ENCODE measurements around the gene AGAP3. TPM values are rescaled to one million over a fixed set of nuclear protein-coding genes. Genes with fewer than 3 reads are reported as not detected.

The AGAP3 gene
- 64.4 TPM for total RNA-seq
- 35.8 TPM for polyA plus RNA-seq (ENCODE audit: insufficient read depth, low read depth, low replicate concordance)
- long read RNA-seq, donor 1, partial matches to known transcripts: 20 of 21 reads
- long read RNA-seq, donor 1, other reads (novel, unspliced or antisense): 0 of 21 reads
- long read RNA-seq, donor 2, partial matches to known transcripts: 0 of 1 reads
- long read RNA-seq, donor 2, other reads (novel, unspliced or antisense): 0 of 1 reads
- long read RNA-seq, donor 3, partial matches to known transcripts: 10 of 10 reads
- long read RNA-seq, donor 3, other reads (novel, unspliced or antisense): 0 of 10 reads
- long read RNA-seq, donor 4, partial matches to known transcripts: 0 of 4 reads
- long read RNA-seq, donor 4, other reads (novel, unspliced or antisense): 0 of 4 reads
- long read RNA-seq, donor 5: 0 reads
- long read RNA-seq, donor 6, partial matches to known transcripts: 0 of 1 reads
- long read RNA-seq, donor 6, other reads (novel, unspliced or antisense): 0 of 1 reads
- long read RNA-seq, donor 7, transcript AGAP3-211 (9 exons, 2,039 nt): minor isoform, 5 of 102 reads
- long read RNA-seq, donor 7, transcript AGAP3-202 (18 exons, 3,225 nt): major isoform, 16 of 102 reads
- long read RNA-seq, donor 7, partial matches to known transcripts: 49 of 102 reads
- long read RNA-seq, donor 7, other reads (novel, unspliced or antisense): 29 of 102 reads
- long read RNA-seq, donor 8, partial matches to known transcripts: 19 of 20 reads
- long read RNA-seq, donor 8, other reads (novel, unspliced or antisense): 0 of 20 reads
- long read RNA-seq, donor 9: 0 reads
- long read RNA-seq, donor 10, partial matches to known transcripts: 0 of 1 reads
- long read RNA-seq, donor 10, other reads (novel, unspliced or antisense): 0 of 1 reads

DNA sequence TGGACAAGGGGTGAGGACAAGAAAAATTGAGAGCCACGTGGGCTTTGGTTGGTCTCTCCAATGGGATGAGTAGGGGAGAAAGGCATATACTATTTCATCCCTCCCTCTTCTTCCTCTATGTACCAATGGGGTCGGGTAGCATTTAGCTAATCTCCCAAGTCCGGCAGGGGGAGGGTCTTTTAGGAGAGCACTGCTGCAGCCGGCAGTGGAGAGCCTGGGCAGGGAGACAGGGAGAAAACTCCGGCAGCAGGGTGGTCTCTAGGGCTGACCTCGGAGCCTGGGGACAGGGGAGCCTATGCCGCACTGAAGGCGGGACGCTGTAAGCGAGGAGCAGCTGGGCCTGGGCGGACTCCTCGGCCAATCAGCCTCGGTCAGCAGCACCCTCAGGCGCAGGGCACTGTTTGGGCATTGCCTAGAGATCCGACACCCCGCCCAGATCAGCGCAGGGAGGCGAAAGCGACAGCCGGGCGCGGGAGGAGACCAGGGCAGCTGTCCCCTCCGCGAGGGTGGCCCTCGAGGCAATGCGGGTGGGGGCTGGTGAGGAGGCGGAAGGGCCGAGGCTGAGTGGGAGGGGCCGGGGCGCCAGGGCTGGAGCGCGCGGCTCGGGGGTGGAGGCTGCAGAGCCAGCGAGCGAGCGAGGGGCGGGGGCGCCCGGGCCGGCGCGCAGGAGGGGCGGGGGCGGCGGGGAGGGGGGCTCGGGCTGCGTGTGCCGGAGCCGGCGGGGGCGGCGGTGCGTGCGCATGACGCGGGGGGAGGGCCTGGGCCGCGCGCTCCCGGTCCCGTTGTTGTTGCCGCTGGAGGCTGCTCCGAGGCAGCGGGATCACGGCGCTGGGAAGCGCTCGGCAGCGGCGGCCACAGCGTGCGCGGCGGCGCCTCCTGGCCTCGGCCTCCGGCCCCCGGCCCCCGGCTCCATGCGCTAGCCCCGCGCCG lies at the start of gene AGAP3:
AGAP3 (plus strand) TSS at position 785 of the 930 bp plus-strand sequence. CDS start 267 bp downstream, outside the sequence.
- intact Hi-C loops (cut with DNase I): no loop called here
- Histone ChIP-seq H3K9me3 (ENCODE audit: control insufficient read depth in 2 of 3, insufficient read depth in 1 of 3, low read length in 3 of 3) (no peaks in the 10 kb centered on the region), H3K36me3 (ENCODE audit: control insufficient read depth in 2 of 3, insufficient read depth in 3 of 3, low read length in 3 of 3) (no peaks in the 10 kb centered on the region), H3K27me3 (ENCODE audit: control insufficient read depth, insufficient read depth, low read length) (no peaks in the 10 kb centered on the region), H3K9ac (ENCODE audit: low read length in 3 of 3) (peak within 1 kb of the TSS in 2 of 3 donors; percentile 80 to 88), H3K4me1 (ENCODE audit: control insufficient read depth in 2 of 3, insufficient read depth in 2 of 3, low read depth in 1 of 3, low read length in 3 of 3) (peaks cover 0 to 45% (median 17%) of the 10 kb centered on the region in 3 donors), H3K4me3 (ENCODE audit: low read length in 3 of 3) (peak within 1 kb of the TSS; percentile 56 to 79 (median 73)), H3K27ac (ENCODE audit: low read depth in 2 of 2, low read length in 2 of 2) (peak within 1 kb of the TSS; percentile 88 to 89)
- FAIRE-seq (no peak), DNase-seq (peak; percentile 87 to 96 (median 93))
- TF ChIP-seq, protein P1, sequence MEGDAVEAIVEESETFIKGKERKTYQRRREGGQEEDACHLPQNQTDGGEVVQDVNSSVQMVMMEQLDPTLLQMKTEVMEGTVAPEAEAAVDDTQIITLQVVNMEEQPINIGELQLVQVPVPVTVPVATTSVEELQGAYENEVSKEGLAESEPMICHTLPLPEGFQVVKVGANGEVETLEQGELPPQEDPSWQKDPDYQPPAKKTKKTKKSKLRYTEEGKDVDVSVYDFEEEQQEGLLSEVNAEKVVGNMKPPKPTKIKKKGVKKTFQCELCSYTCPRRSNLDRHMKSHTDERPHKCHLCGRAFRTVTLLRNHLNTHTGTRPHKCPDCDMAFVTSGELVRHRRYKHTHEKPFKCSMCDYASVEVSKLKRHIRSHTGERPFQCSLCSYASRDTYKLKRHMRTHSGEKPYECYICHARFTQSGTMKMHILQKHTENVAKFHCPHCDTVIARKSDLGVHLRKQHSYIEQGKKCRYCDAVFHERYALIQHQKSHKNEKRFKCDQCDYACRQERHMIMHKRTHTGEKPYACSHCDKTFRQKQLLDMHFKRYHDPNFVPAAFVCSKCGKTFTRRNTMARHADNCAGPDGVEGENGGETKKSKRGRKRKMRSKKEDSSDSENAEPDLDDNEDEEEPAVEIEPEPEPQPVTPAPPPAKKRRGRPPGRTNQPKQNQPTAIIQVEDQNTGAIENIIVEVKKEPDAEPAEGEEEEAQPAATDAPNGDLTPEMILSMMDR (IDR thresholded peaks at IDR 0.05; ENCODE audit: borderline replicate concordance, extremely low read depth, insufficient read depth): no peak

DNA sequence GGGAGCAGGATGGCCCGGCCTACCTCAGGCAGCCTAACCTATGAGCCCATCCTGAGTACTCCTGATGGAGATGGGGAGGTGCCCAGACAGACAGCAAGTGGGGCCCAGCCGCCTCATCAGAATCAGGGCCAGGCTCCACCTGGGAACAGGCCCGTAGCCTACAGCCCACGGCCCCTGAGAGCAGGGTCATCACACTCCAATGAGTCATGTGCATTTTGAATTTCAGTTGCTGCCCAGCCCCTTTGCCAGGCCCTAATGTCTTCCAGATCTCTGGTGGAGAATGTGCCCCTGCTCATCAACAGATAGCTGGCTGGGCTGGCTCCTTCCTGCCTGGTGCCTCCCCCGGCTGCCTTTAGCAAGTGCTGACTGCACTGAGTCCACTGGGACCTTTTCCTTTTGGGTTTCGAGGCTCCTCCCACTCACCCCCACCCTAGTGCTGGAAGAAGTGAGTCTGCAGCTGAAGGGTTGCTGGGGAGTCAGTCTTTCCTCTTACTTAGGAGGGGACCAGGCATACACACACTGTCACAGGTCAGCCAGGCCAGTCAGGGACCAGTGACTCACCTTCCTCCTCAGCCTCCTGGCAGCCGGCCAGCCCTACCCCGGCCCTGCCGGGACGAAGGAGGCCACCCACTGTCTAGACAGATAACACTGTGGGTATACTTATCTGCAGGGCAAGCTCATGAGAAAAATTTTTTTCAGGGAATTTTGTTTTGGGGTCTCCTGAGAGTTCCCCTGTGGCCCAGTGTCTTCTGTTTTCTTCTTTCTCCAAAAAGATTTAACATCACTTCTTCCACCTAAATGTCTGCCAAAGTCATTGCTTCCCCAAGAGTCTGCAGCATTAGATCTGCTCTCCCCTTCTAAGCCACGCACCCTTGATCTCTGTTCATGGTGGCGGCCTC lies 47.1 kb upstream of the AGAP3 start:
- DNase-seq: peak in 3 of 5 donors; percentile 39 to 92 (median 59)
- intact Hi-C loops (cut with DNase I): no loop called here
- H3K4me3 ChIP-seq (ENCODE audit: low read length in 3 of 3): no peak overlapping the region
- TF ChIP-seq, protein P1 (IDR thresholded peaks at IDR 0.05; ENCODE audit: borderline replicate concordance, extremely low read depth, insufficient read depth): no peak
- no peaks in the 10 kb centered on the region for H3K27me3 ChIP-seq (ENCODE audit: control insufficient read depth, insufficient read depth, low read length)
- H3K9me3 ChIP-seq (ENCODE audit: control insufficient read depth in 2 of 3, insufficient read depth in 1 of 3, low read length in 3 of 3): no peaks in the 10 kb centered on the region
- H3K4me1 ChIP-seq (ENCODE audit: control insufficient read depth in 2 of 3, insufficient read depth in 2 of 3, low read depth in 1 of 3, low read length in 3 of 3): peaks cover 0 to 9% (median 0%) of the 10 kb centered on the region in 3 donors
- H3K36me3 ChIP-seq (ENCODE audit: control insufficient read depth in 2 of 3, insufficient read depth in 3 of 3, low read length in 3 of 3): peaks cover 2 to 13% (median 10%) of the 10 kb centered on the region in 3 donors
- no peak for FAIRE-seq
- H3K9ac ChIP-seq (ENCODE audit: low read length in 3 of 3): no peak overlapping the region
- H3K27ac ChIP-seq (ENCODE audit: low read depth in 2 of 2, low read length in 2 of 2): no peak overlapping the region
